OCI-LY1 (cell line): ENCODE measurements around the gene MDC1.

Source experiments
- CTCF ChIP-seq: fragments of 200-600 bp; sonication (generic), shearing (Covaris generic); IDR thresholded peaks from 2 replicates; pipeline ENCODE4 v1.5.1; 2017; ENCODE audit warnings: mild to moderate bottlenecking, antibody characterized with exemption, low read length, moderate library complexity, mixed read lengths
- EZH2 ChIP-seq: fragments of 200-600 bp; sonication (generic), shearing (Covaris generic); IDR thresholded peaks from 2 replicates; pipeline ENCODE4 v1.8.0; 2017; ENCODE audit warnings: borderline replicate concordance, mixed run types, mild to moderate bottlenecking, antibody characterized with exemption, low read length, moderate library complexity, mixed read lengths

DNA sequence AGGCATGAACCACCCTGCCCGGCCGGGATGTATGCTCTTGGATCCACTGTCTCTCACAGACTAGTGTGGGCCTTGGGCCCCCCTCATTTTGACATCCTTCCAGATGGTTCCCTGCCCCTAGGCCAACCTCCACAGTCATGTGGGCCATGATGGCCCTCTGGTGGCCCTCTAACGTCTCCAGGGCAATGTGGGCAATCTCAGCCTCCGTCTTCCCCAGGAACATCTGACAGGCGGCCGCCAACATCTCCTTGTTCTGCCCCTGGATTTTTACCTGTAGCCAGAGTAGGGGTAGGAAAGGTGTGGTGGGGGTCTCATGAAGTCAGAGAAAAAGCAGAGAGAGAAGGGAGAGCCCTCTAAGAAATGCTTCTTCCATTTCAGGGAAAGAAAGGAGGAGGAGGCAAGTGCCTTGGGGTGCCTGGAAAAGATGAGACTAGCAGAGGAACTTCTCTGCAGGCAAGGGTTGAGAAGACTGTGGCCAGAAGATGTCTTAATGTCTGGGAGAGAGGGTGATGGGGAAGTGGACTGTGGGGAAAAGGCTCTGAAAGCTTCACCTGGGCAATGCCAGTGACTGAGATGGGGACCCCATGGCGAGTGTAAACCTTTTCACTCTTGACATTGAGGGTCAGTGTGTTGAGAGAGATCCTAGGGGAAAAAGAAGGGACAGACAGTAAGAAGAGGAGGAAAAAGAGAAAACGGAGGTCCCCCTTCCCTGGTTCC lies 24.1 kb upstream of the MDC1 start:
- no peak for TF ChIP-seq CTCF
- TF ChIP-seq EZH2: no peak
